MCF 10A (cell line): Measurements from ENCODE around the gene PIK3IP1. TPM values are rescaled to one million over a fixed set of nuclear protein-coding genes. Genes with fewer than 3 reads are reported as not detected.
"Not testable (repeated sequence)": the region's sequence is repeated elsewhere in the genome, so short reads cannot be mapped to it uniquely, and the experiment has no call there.

Source experiments
- BruUV-seq: library from RNA; stranded (reverse); fragments of 400-500 nt; replicated peaks from 2 replicates; lab custom pipeline; 2021; lab: Mats Ljungman, UMichigan
- CTCF ChIA-PET: fragments of 300-600 bp; sonication (Branson Sonifier 250); formaldehyde crosslinking; extraction: SDS; loops from one replicate; lab custom pipeline; 2021; ENCODE audit warnings: antibody characterized with exemption, inconsistent platforms; lab: Yijun Ruan, JAX
- POLR2A ChIA-PET: fragments of 300-600, 350-650 bp; sonication (Branson Sonifier 250); formaldehyde crosslinking; extraction: SDS; loops from one replicate; lab custom pipeline; 2020; ENCODE audit warnings: antibody characterized with exemption, inconsistent platforms; lab: Yijun Ruan, JAX
- DNase-seq: peaks from one replicate; pipeline ENCODE4 v3.0.0-alpha.2; 2018; ENCODE audit not compliant: unreplicated experiment
- H3K27ac Mint-ChIP-seq: one replicate; pipeline ENCODE4 v1.8.0; 2022; ENCODE audit warnings: mild to moderate bottlenecking, low read depth, mixed read lengths; ENCODE audit not compliant: unreplicated experiment
- H3K27me3 Mint-ChIP-seq: one replicate; pipeline ENCODE4 v1.8.0; 2022; ENCODE audit warnings: mixed read lengths; ENCODE audit not compliant: insufficient read depth, unreplicated experiment
- H3K36me3 Mint-ChIP-seq: one replicate; pipeline ENCODE4 v1.8.0; 2022; ENCODE audit warnings: mild to moderate bottlenecking, moderate library complexity, mixed read lengths; ENCODE audit not compliant: insufficient read depth, unreplicated experiment
- H3K4me1 Mint-ChIP-seq: one replicate; pipeline ENCODE4 v1.8.0; 2022; ENCODE audit warnings: mixed read lengths; ENCODE audit not compliant: insufficient read depth, unreplicated experiment
- H3K4me3 Mint-ChIP-seq: one replicate; pipeline ENCODE4 v1.8.0; 2022; ENCODE audit warnings: mild to moderate bottlenecking, moderate library complexity, mixed read lengths; ENCODE audit not compliant: unreplicated experiment
- H3K9me3 Mint-ChIP-seq: one replicate; pipeline ENCODE4 v1.8.0; 2022; ENCODE audit warnings: mixed read lengths; ENCODE audit not compliant: unreplicated experiment
- intact Hi-C: fragments of 100-400 bp; cut with micrococcal nuclease; formaldehyde crosslinking; loops from 2 replicates; pipeline ENCODE4 v1.14.1; 2022
- total RNA-seq: library from RNA; stranded (reverse); gene quantifications from 2 replicates; pipeline ENCODE4 v1.2.3, GENCODE V29; 2022
- TF ChIP-seq, protein P1 (sequence below): fragments of 200-600 bp; IDR thresholded peaks from one replicate; pipeline ENCODE4 v1.8.0; 2022; ENCODE audit warnings: antibody characterized with exemption, mild to moderate bottlenecking; ENCODE audit not compliant: unreplicated experiment

The PIK3IP1 gene
- total RNA-seq, 1 experiment from 2014 or later = 0.93 TPM

DNA sequence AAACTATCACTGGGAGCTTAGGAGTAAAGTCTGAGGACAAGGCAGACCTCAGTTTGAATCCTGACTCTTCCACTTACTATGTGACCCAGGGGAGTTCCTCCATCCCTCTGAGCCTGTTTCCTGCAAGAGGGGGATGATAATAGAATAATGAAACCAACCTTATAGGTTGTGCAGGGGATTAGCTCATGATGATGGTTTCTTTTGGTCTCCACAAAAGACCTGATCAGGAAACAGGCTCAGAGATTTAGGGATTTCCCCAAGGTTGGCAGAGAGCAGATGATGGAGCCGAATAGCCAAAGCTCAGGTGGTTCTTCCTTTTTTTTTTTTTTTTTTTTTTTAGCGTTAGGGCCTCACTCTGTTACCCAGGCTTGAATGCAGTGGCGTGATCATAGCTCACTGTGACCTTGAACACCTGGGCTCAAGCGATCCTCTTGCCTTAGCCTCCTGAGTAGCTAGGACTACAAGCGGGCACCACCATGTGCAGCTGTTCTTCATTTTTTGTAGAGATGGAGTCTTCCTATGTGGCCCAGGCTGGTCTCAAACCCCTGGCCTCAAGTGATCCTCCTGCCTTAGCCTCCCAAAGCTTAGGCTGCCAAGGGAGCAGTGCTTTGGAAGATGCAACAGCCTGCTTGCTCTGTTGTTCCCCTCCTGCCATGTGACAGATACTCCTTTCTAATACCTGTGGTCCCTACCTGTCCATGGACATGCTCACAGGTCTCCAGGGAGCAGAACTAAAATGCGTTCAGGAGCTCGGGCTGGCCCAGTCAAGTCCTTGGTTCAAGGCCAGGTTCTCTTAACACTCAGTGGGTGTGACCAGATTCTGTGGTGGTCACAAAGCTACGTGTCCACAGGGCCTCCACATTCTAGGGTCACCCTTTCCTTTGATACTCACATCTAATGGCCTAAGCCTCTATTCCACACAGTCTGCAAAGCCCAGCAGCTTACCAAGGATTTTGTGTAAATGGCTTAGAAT lies 31.6 kb upstream of the PIK3IP1 start:
- Mint-ChIP-seq H3K4me3 (no peak overlapping the region), H3K27me3 (no peaks in the 10 kb centered on the region), H3K9me3 (no peaks in the 10 kb centered on the region), H3K27ac (no peak overlapping the region), H3K36me3 (peaks cover 19% of the 10 kb centered on the region), H3K4me1 (no peaks in the 10 kb centered on the region)
- no TSS peak for BruUV-seq
- no peak for DNase-seq
- POLR2A ChIA-PET = interaction anchor here (1.5 to 1.7 kb wide), 2 partner anchors 10 kb away, joined by 7 to 9 read pairs; no protein-coding TSS in a partner anchor
- TF ChIP-seq, protein P1, sequence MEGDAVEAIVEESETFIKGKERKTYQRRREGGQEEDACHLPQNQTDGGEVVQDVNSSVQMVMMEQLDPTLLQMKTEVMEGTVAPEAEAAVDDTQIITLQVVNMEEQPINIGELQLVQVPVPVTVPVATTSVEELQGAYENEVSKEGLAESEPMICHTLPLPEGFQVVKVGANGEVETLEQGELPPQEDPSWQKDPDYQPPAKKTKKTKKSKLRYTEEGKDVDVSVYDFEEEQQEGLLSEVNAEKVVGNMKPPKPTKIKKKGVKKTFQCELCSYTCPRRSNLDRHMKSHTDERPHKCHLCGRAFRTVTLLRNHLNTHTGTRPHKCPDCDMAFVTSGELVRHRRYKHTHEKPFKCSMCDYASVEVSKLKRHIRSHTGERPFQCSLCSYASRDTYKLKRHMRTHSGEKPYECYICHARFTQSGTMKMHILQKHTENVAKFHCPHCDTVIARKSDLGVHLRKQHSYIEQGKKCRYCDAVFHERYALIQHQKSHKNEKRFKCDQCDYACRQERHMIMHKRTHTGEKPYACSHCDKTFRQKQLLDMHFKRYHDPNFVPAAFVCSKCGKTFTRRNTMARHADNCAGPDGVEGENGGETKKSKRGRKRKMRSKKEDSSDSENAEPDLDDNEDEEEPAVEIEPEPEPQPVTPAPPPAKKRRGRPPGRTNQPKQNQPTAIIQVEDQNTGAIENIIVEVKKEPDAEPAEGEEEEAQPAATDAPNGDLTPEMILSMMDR = no peak
- CTCF ChIA-PET = interaction anchor here (0.5 to 0.7 kb wide), 6 partner anchors 9 to 695 kb away, joined by 3 to 6 read pairs (median 4); no protein-coding TSS in a partner anchor
- intact Hi-C loops = no loop called here

DNA sequence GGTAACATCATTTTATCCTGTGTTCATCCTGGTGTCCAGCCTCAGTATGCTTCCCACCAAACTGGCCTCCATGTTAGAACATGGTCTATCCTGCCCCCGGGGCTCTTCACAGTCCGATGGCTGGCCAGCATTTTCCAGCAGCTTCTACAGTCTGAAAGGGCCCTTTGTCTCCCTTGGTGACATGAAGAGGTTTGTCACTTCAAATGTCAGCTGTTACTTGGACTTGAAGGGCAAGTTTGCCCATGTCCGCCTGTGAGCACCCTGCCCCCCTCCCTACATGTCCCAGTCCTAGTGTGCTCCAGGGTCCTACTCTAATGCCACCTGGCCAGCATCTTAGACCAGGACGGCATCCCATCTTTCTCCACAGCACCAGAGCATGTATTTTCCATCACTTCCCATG lies 29.1 kb upstream of the PIK3IP1 start:
- intact Hi-C loops = no loop called here
- H3K4me3 Mint-ChIP-seq = no peak overlapping the region
- H3K27ac Mint-ChIP-seq = no peak overlapping the region
- ChIA-PET POLR2A (interaction anchor here (1.2 to 1.3 kb wide), 2 partner anchors 8 to 29 kb away, joined by 3 to 6 read pairs; partner anchors contain the start of gene PIK3IP1), CTCF (interaction anchor here (1.3 kb wide), 1 partner anchor 8 kb away, joined by 6 read pairs; no protein-coding TSS in a partner anchor)
- TF ChIP-seq, protein P1 = no peak
- H3K4me1 Mint-ChIP-seq = no peaks in the 10 kb centered on the region
- H3K36me3 Mint-ChIP-seq = peaks cover 12% of the 10 kb centered on the region
- H3K9me3 Mint-ChIP-seq = peaks cover under 1% of the 10 kb centered on the region
- no TSS peak for BruUV-seq
- DNase-seq = no peak
- no peaks in the 10 kb centered on the region for H3K27me3 Mint-ChIP-seq

DNA sequence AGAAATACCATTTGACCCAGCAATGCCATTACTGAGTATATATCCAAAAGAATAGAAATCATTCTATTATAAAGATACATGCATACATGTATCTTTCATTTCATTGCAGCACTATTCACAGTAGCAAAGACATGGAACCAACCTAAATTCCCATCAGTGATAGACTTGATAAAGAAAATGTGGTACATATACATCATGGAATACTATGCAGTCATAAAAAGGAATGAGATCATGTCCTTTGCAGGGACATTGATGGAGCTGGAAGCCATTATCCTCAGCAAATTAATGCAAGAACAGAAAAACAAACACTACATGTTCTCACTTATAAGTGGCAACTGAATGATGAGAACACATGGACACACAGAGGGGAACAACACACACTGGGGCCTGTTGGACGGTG lies 21.9 kb upstream of the PIK3IP1 start:
- BruUV-seq, H3K4me1 Mint-ChIP-seq, H3K4me3 Mint-ChIP-seq, intact Hi-C loops, H3K27me3 Mint-ChIP-seq, H3K9me3 Mint-ChIP-seq, H3K36me3 Mint-ChIP-seq, DNase-seq: not testable (repeated sequence)
- ChIA-PET CTCF (interaction anchor here (0.6 to 6.2 kb wide), 15 partner anchors 9 to 206 kb away, joined by 3 to 65 read pairs (median 5); partner anchors contain the start of genes LIMK2, PIK3IP1 and SELENOM), POLR2A (interaction anchor here (0.7 to 6.7 kb wide), 19 partner anchors 10 to 156 kb away, joined by 3 to 207 read pairs (median 7); partner anchors contain the start of genes LIMK2, PATZ1 and PIK3IP1)
- H3K27ac Mint-ChIP-seq = peak overlapping the region; percentile 52

DNA sequence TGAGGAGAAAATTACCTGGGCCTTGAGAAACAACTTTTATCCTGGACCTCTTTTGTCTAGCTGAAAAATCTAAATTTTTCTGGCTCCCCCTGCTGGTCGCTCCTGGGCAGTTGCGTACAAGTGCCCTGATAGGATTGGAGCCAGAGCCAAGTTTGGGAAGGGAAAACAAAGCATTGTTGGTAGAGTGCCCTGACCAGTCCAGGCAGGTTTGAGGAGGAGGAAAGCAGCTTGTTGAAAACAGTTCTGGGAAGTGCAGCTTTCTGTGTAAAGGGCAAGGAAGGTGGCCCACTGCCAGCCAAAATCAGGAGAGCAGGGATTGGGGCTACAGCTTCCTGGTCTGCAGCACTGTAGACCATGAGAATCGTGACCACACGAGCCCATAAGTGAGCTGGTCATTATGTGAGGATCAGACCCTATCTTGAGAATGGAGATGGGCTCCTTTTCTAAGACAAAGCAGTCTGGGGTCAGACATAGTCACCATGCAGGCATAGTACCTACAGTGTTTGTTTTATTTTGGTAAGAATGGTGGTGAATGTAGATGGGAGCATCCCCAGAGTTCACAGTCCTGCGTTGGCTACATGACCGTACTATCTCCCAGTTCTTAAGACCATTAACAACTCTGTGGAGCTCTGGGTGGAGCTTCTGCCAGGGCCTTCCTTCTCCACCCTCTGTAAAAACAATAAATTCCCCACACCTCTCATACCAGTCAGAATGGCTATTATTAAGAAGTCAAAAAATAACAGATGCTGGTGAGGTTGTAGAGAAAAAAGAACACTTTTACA lies 21.3 kb upstream of the PIK3IP1 start:
- Mint-ChIP-seq H3K4me3 (no peak overlapping the region), H3K36me3 (peaks cover 5% of the 10 kb centered on the region), H3K27me3 (no peaks in the 10 kb centered on the region), H3K4me1 (peaks cover 6% of the 10 kb centered on the region), H3K27ac (peak overlapping the region; percentile 52), H3K9me3 (peaks cover 8% of the 10 kb centered on the region)
- BruUV-seq = no TSS peak
- DNase-seq = peak; percentile 95
- POLR2A ChIA-PET = interaction anchor here (0.7 to 6.7 kb wide), 32 partner anchors 9 to 345 kb away, joined by 3 to 207 read pairs (median 4); partner anchors contain the start of genes LIMK2, MORC2, PATZ1 and PIK3IP1
- CTCF ChIA-PET = interaction anchor here (0.6 to 6.2 kb wide), 32 partner anchors 9 to 206 kb away, joined by 3 to 65 read pairs (median 5); partner anchors contain the start of genes LIMK2, PIK3IP1 and SELENOM
- intact Hi-C loops = loop anchor here (2.0 kb wide), 2 partner anchors 21 to 101 kb away; partner anchors contain the start of genes LIMK2 and PIK3IP1
- TF ChIP-seq, protein P1 = peak; percentile 71
